Adrenal gland (tissue), 5 donors: ENCODE measurements around the gene TOP2B.

Experiments
- CTCF ChIP-seq, 6 experiments: fragments of 450-650 bp in 4 of 6; fragments of 200-600 bp in 2 of 6; sonication (generic) in 1 of 6; IDR thresholded peaks; 1 replicate in 5 of 6; 2 replicates in 1 of 6; pipeline versions ENCODE4 v1.5.1 to v1.8.0; 2016 to 2021; ENCODE audit warnings: antibody characterized with exemption in 6 of 6, mild to moderate bottlenecking in 2 of 6, moderate library complexity in 1 of 6
- POLR2A ChIP-seq, 2 donors: fragments of 450-650 bp; IDR thresholded peaks; one replicate each; pipeline ENCODE4 v1.6.1; 2017; ENCODE audit warnings: antibody characterized with exemption in 2 of 2, mild to moderate bottlenecking in 2 of 2, moderate library complexity in 1 of 2
- donor health status: DM: no; HTN: no; CAD: no.

DNA sequence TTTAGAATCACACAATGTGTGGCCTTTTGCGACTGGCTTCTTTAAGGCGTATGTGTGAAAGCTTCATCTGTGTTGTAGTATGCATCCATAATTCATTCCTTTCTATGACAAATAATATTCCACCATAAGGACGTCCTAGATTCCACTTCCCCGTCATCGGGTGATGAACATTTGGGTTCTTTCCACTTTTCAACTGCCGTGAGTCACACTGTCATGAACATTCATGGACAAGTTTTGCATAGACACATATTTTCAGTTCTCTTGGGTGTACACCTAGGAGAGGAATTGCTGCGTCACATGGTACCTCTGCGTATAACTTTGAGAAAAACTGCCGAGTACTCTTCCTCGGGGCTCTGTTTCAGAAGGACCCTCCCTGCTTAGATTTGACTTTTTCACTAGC, 97.3 kb downstream of the TOP2B start:
- TF ChIP-seq CTCF (IDR thresholded peaks at IDR 0.05): no peak
- no peak for TF ChIP-seq POLR2A (IDR thresholded peaks at IDR 0.05)
